ENCODE data around the gene KIF18B.

DNA sequence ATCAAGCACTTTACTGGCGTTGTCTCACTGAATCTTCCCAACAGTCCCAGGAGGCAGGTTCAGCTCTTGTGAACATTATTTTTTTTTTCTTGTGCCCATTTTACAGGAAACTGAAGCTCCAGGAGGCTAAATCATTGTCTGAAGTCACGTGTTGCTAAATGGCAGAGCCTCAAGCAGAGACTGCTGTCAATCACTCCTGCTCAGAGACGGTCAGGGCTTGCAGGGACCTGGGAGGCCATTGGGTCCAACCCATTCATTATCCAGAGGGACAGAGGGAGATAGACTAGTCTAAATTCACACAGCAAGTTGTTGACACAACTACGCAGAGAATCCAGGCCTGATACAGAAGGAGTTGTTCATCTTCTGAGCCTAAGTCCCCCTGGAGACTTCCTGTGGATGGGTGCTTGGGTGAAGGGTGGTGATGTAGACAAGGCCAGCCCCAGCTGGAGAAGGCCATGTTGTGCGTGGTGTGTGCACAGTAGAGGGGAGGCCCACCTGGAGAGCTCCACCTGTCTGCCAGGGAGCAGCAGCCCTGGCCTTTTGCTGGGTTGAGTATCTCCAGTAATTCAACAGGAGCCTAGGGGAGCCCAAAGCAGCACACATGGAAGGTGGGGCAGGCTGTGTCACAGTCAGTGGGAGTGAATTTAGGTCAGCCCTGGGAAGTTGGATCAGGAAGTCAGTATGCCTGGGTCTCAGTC lies 44.8 kb upstream of the KIF18B start:
- TF ChIP-seq CTCF (conservative IDR thresholded peaks at IDR 0.05; ENCODE audit: low read length) (no peak), EZH2phosphoT487 (IDR thresholded peaks at IDR 0.05; ENCODE audit: borderline replicate concordance, low read depth, low read length) (no peak)

All from OCI-LY7 (cell line).